ENCODE data around the gene AKR1A1. TPM values are rescaled to one million over a fixed set of nuclear protein-coding genes. Genes with fewer than 3 reads are reported as not detected.

AKR1A1 gene
- total and polyA plus RNA-seq, 2 of the 8 experiments (the other 6 are each of a cell fraction or from before 2014, with no cell fraction given) = 344 to 435 TPM

Small RNA genes within 50 kb of the gene (small RNA-seq; reads per million reads assigned to genes)
- gene AL355480.1 (ENCODE audit: insufficient read depth) = not detected
- not detected for gene AL355480.2 (ENCODE audit: insufficient read depth)
- gene AL355480.3 (ENCODE audit: insufficient read depth) = not detected
- gene AL355480.4 (ENCODE audit: insufficient read depth) = not detected

Other genes with a start within 250 kb of the AKR1A1 start
- gene HPDL, start 223.9 kb upstream of the AKR1A1 start, total RNA-seq (2021; fragmentation: NEBNext Ultra II Directional; extraction: Animal tissue kit (Norgen Biotek cat#: 25700)) = 58.5 and 60.6 TPM in 2 replicates
- gene HPDL, start 223.9 kb upstream of the AKR1A1 start, polyA plus RNA-seq (2011; rRNA removed) = 62.7 and 100 TPM in 2 replicates
- 14.5 and 15.2 TPM in 2 replicates for gene TOE1, start 210.7 kb upstream of the AKR1A1 start, total RNA-seq (2021; fragmentation: NEBNext Ultra II Directional; extraction: Animal tissue kit (Norgen Biotek cat#: 25700))
- 23.6 and 25.8 TPM in 2 replicates for gene TOE1, start 210.7 kb upstream of the AKR1A1 start, polyA plus RNA-seq (2011; rRNA removed)
- 51.9 TPM in 2 replicates for gene MUTYH, start 210.4 kb upstream of the AKR1A1 start, total RNA-seq (2021; fragmentation: NEBNext Ultra II Directional; extraction: Animal tissue kit (Norgen Biotek cat#: 25700))
- gene MUTYH, start 210.4 kb upstream of the AKR1A1 start, polyA plus RNA-seq (2011; rRNA removed) = 65.7 and 86.4 TPM in 2 replicates
- 10.9 and 12.6 TPM in 2 replicates for gene TESK2, start 59.7 kb upstream of the AKR1A1 start, total RNA-seq (2021; fragmentation: NEBNext Ultra II Directional; extraction: Animal tissue kit (Norgen Biotek cat#: 25700))
- gene TESK2, start 59.7 kb upstream of the AKR1A1 start, polyA plus RNA-seq (2011; rRNA removed) = 10.0 and 10.8 TPM in 2 replicates
- gene CCDC163, start 50.8 kb upstream of the AKR1A1 start, total RNA-seq (2021; fragmentation: NEBNext Ultra II Directional; extraction: Animal tissue kit (Norgen Biotek cat#: 25700)) = 3.7 and 3.8 TPM in 2 replicates
- gene CCDC163, start 50.8 kb upstream of the AKR1A1 start, polyA plus RNA-seq (2011; rRNA removed) = 5.0 and 6.0 TPM in 2 replicates
- 7.3 and 9.8 TPM in 2 replicates for gene MMACHC, start 50.5 kb upstream of the AKR1A1 start, total RNA-seq (2021; fragmentation: NEBNext Ultra II Directional; extraction: Animal tissue kit (Norgen Biotek cat#: 25700))
- 11.1 and 11.2 TPM in 2 replicates for gene MMACHC, start 50.5 kb upstream of the AKR1A1 start, polyA plus RNA-seq (2011; rRNA removed)
- 1,354 and 1,418 TPM in 2 replicates for gene PRDX1, start 28.9 kb upstream of the AKR1A1 start, total RNA-seq (2021; fragmentation: NEBNext Ultra II Directional; extraction: Animal tissue kit (Norgen Biotek cat#: 25700))
- 611 and 1,165 TPM in 2 replicates for gene PRDX1, start 28.9 kb upstream of the AKR1A1 start, polyA plus RNA-seq (2011; rRNA removed)
- 629 and 647 TPM in 2 replicates for gene NASP, start 33.2 kb downstream of the AKR1A1 start, total RNA-seq (2021; fragmentation: NEBNext Ultra II Directional; extraction: Animal tissue kit (Norgen Biotek cat#: 25700))
- gene NASP, start 33.2 kb downstream of the AKR1A1 start, polyA plus RNA-seq (2011; rRNA removed) = 263 and 356 TPM in 2 replicates
- gene CCDC17, start 73.2 kb downstream of the AKR1A1 start, total RNA-seq (2021; fragmentation: NEBNext Ultra II Directional; extraction: Animal tissue kit (Norgen Biotek cat#: 25700)) = 1.9 and 2.0 TPM in 2 replicates
- gene CCDC17, start 73.2 kb downstream of the AKR1A1 start, polyA plus RNA-seq (2011; rRNA removed) = 0.95 and 1.2 TPM in 2 replicates
- 119 and 126 TPM in 2 replicates for gene GPBP1L1, start 135.7 kb downstream of the AKR1A1 start, total RNA-seq (2021; fragmentation: NEBNext Ultra II Directional; extraction: Animal tissue kit (Norgen Biotek cat#: 25700))
- gene GPBP1L1, start 135.7 kb downstream of the AKR1A1 start, polyA plus RNA-seq (2011; rRNA removed) = 46.6 and 70.1 TPM in 2 replicates
- 39.0 and 44.4 TPM in 2 replicates for gene TMEM69, start 137.4 kb downstream of the AKR1A1 start, total RNA-seq (2021; fragmentation: NEBNext Ultra II Directional; extraction: Animal tissue kit (Norgen Biotek cat#: 25700))
- gene TMEM69, start 137.4 kb downstream of the AKR1A1 start, polyA plus RNA-seq (2011; rRNA removed) = 53.6 and 123 TPM in 2 replicates
- 4.2 and 5.6 TPM in 2 replicates for gene IPP, start 199.8 kb downstream of the AKR1A1 start, total RNA-seq (2021; fragmentation: NEBNext Ultra II Directional; extraction: Animal tissue kit (Norgen Biotek cat#: 25700))
- gene IPP, start 199.8 kb downstream of the AKR1A1 start, polyA plus RNA-seq (2011; rRNA removed) = 0.80 and 1.4 TPM in 2 replicates